ENCODE results near the gene MARCHF10. TPM values are rescaled to one million over a fixed set of nuclear protein-coding genes. Genes with fewer than 3 reads are reported as not detected.

The MARCHF10 gene
- total RNA-seq, 1 donor from 2014 or later = 0.51 TPM

DNA sequence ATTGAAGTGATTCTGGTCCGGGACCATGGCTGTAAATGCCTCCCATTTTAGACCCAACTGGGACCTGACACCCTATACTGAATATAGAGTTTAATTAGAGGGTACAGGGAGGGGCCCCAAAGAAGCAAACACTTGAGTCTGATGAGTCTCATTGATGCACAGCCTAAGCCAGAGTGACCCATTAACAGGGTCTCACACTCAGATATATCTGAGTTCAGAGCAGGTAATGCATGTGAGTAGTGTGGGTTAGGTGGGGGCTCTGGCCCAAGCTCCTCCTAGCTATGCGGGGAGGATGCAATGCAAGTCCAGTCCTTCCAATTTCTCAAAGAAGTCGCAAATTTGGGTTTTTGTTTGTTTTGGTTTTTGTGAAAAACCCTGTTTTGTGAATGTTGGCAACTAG lies 17.1 kb upstream of the MARCHF10 start:
- peak overlapping the region; percentile 27 for H3K4me3 ChIP-seq
- H3F3A ChIP-seq (ENCODE audit: low read depth) = peaks cover 19% of the 10 kb centered on the region
- Mint-ChIP-seq H3K9me3 (no peaks in the 10 kb centered on the region), H3K27me3 (ENCODE audit: insufficient read depth, low read depth) (no peaks in the 10 kb centered on the region), H3K27ac (peak overlapping the region; percentile 90), H3K4me3 (no peak overlapping the region), H3K36me3 (no peaks in the 10 kb centered on the region), H3K4me1 (peaks cover 38% of the 10 kb centered on the region)
- no peaks in the 10 kb centered on the region for H3K79me2 ChIP-seq (ENCODE audit: low read depth)
- H3K27ac ChIP-seq = peak overlapping the region; percentile 45
- peak overlapping the region; percentile 17 for H2AFZ ChIP-seq (replicated peaks)
- peaks cover 21% of the 10 kb centered on the region for H3K4me1 ChIP-seq
- no peaks in the 10 kb centered on the region for H4K20me1 ChIP-seq (ENCODE audit: low read depth)
- H3K27me3 ChIP-seq = no peaks in the 10 kb centered on the region
- H3K36me3 ChIP-seq = no peaks in the 10 kb centered on the region
- peak overlapping the region; percentile 67 for H3K4me2 ChIP-seq
- no peak overlapping the region for H3K9ac ChIP-seq
- no peaks in the 10 kb centered on the region for H3K9me3 ChIP-seq (ENCODE audit: low read depth)
- TF ChIP-seq EZH2 (IDR thresholded peaks at IDR 0.05) = no peak
- TF ChIP-seq, protein P1, sequence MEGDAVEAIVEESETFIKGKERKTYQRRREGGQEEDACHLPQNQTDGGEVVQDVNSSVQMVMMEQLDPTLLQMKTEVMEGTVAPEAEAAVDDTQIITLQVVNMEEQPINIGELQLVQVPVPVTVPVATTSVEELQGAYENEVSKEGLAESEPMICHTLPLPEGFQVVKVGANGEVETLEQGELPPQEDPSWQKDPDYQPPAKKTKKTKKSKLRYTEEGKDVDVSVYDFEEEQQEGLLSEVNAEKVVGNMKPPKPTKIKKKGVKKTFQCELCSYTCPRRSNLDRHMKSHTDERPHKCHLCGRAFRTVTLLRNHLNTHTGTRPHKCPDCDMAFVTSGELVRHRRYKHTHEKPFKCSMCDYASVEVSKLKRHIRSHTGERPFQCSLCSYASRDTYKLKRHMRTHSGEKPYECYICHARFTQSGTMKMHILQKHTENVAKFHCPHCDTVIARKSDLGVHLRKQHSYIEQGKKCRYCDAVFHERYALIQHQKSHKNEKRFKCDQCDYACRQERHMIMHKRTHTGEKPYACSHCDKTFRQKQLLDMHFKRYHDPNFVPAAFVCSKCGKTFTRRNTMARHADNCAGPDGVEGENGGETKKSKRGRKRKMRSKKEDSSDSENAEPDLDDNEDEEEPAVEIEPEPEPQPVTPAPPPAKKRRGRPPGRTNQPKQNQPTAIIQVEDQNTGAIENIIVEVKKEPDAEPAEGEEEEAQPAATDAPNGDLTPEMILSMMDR (IDR thresholded peaks at IDR 0.05) = no peak
- TF ChIP-seq EZH2phosphoT487 (IDR thresholded peaks at IDR 0.05) = no peak
- no peak for DNase-seq (ENCODE audit: low spot score)

GRCh38 chr17:62824290-62825131 lies 16.4 kb upstream of the MARCHF10 start:
- Histone ChIP-seq H3K9ac (no peak overlapping the region), H3K36me3 (no peaks in the 10 kb centered on the region), H3K79me2 (ENCODE audit: low read depth) (no peaks in the 10 kb centered on the region), H3K4me1 (peaks cover 27% of the 10 kb centered on the region), H2AFZ (replicated peaks) (peak overlapping the region; percentile 17), H3K27ac (peak overlapping the region; percentile 45), H3K27me3 (no peaks in the 10 kb centered on the region), H3F3A (ENCODE audit: low read depth) (peaks cover 19% of the 10 kb centered on the region), H3K4me3 (peak overlapping the region; percentile 27), H4K20me1 (ENCODE audit: low read depth) (no peaks in the 10 kb centered on the region), H3K4me2 (peak overlapping the region; percentile 67), H3K9me3 (ENCODE audit: low read depth) (no peaks in the 10 kb centered on the region)
- TF ChIP-seq EZH2 (IDR thresholded peaks at IDR 0.05) (no peak), EZH2phosphoT487 (IDR thresholded peaks at IDR 0.05) (no peak)
- TF ChIP-seq, protein P1 (IDR thresholded peaks at IDR 0.05) = no peak
- Mint-ChIP-seq H3K9me3 (no peaks in the 10 kb centered on the region), H3K36me3 (no peaks in the 10 kb centered on the region), H3K4me1 (peaks cover 44% of the 10 kb centered on the region), H3K4me3 (peak overlapping the region; percentile 53), H3K27me3 (ENCODE audit: insufficient read depth, low read depth) (no peaks in the 10 kb centered on the region), H3K27ac (peak overlapping the region; percentile 90)
- DNase-seq (ENCODE audit: low spot score) = peak; percentile 65

GRCh38 chr17:62823111-62823893 lies 15.2 kb upstream of the MARCHF10 start:
- Histone ChIP-seq H3K27ac (no peak overlapping the region), H3K9me3 (ENCODE audit: low read depth) (no peaks in the 10 kb centered on the region), H3K4me2 (no peak overlapping the region), H3K4me3 (no peak overlapping the region), H3K79me2 (ENCODE audit: low read depth) (no peaks in the 10 kb centered on the region), H4K20me1 (ENCODE audit: low read depth) (no peaks in the 10 kb centered on the region), H3K27me3 (no peaks in the 10 kb centered on the region), H2AFZ (replicated peaks) (no peak overlapping the region), H3K4me1 (peaks cover 30% of the 10 kb centered on the region), H3K36me3 (no peaks in the 10 kb centered on the region), H3K9ac (no peak overlapping the region), H3F3A (ENCODE audit: low read depth) (peaks cover 19% of the 10 kb centered on the region)
- H3K4me3 Mint-ChIP-seq = no peak overlapping the region
- no peak overlapping the region for H3K27ac Mint-ChIP-seq
- no peaks in the 10 kb centered on the region for H3K27me3 Mint-ChIP-seq (ENCODE audit: insufficient read depth, low read depth)
- H3K36me3 Mint-ChIP-seq = no peaks in the 10 kb centered on the region
- no peaks in the 10 kb centered on the region for H3K9me3 Mint-ChIP-seq
- TF ChIP-seq EZH2 (IDR thresholded peaks at IDR 0.05) (no peak), EZH2phosphoT487 (IDR thresholded peaks at IDR 0.05) (no peak)
- TF ChIP-seq, protein P1 (IDR thresholded peaks at IDR 0.05) = no peak
- no peak for DNase-seq (ENCODE audit: low spot score)
- H3K4me1 Mint-ChIP-seq = peaks cover 50% of the 10 kb centered on the region

Data from neural progenitor cell (in vitro differentiated cells).